ENCODE results near the gene MAPK8. TPM values are rescaled to one million over a fixed set of nuclear protein-coding genes. Genes with fewer than 3 reads are reported as not detected.
A peak's percentile ranks its signal among the peaks of the same experiment; 100 is the strongest.

The MAPK8 gene
- total RNA-seq, 1 donor from 2014 or later = 66.4 TPM

DNA sequence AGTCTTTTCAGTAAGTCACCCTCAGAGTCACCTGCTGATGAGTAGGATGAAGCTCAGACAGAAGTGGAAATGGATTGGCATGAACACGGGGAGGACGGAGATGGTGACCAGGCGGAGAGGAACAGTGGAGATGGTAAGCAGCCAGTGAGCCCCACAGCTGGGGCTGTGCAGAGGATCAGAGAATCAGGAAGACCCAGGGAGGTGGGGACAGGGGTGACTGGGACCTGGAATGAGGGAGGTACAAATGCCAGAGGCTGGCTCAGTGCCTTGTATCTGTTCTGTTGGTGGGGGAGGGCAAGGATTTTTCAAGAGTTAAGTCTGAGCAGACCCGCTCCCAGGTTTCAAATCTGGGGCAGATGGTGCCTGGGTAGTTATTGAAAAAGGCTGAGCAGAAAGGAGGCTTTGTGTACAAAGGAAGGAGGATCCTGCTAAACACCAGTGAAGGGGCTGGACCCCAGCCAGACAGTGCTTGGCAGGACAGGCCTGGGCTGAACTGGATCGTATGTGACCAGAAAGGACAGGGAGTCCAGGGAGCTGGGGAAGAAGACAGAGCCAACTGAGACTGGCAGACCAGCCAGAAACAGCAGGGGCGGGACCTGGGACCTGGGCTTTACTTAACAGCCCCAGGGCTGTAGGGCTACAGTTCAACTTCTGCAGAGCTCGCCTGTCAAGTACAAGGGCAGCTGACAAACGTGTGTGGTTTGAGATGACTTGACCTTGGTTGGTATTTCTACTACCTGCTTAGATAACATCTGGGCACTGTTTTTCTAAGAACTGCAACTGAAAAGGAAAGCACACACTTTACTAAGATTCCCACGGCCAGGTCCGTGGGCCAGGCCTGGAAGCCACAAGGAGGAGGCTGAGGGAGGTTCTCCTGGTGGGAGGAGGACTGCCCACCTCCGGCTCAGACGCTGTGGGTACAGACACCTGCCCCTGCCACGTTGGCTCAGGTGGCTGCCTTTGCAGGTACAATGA is 18.8 kb upstream of the MAPK8 start:
- peaks cover 8% of the 10 kb centered on the region for H3K27me3 Mint-ChIP-seq (ENCODE audit: low read depth)
- H3K36me3 Mint-ChIP-seq = no peaks in the 10 kb centered on the region
- H3K4me3 Mint-ChIP-seq = no peak overlapping the region
- DNase-seq (ENCODE audit: low spot score in 2 of 2, unreplicated experiment in 2 of 2) = no peak
- peak overlapping the region; percentile 20 for H3K27ac Mint-ChIP-seq
- peaks cover 23% of the 10 kb centered on the region for H3K4me1 Mint-ChIP-seq
- peaks cover 16% of the 10 kb centered on the region for H3K9me3 Mint-ChIP-seq
- TF ChIP-seq, protein P1, sequence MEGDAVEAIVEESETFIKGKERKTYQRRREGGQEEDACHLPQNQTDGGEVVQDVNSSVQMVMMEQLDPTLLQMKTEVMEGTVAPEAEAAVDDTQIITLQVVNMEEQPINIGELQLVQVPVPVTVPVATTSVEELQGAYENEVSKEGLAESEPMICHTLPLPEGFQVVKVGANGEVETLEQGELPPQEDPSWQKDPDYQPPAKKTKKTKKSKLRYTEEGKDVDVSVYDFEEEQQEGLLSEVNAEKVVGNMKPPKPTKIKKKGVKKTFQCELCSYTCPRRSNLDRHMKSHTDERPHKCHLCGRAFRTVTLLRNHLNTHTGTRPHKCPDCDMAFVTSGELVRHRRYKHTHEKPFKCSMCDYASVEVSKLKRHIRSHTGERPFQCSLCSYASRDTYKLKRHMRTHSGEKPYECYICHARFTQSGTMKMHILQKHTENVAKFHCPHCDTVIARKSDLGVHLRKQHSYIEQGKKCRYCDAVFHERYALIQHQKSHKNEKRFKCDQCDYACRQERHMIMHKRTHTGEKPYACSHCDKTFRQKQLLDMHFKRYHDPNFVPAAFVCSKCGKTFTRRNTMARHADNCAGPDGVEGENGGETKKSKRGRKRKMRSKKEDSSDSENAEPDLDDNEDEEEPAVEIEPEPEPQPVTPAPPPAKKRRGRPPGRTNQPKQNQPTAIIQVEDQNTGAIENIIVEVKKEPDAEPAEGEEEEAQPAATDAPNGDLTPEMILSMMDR (IDR thresholded peaks at IDR 0.05; ENCODE audit: unreplicated experiment) = no peak

DNA sequence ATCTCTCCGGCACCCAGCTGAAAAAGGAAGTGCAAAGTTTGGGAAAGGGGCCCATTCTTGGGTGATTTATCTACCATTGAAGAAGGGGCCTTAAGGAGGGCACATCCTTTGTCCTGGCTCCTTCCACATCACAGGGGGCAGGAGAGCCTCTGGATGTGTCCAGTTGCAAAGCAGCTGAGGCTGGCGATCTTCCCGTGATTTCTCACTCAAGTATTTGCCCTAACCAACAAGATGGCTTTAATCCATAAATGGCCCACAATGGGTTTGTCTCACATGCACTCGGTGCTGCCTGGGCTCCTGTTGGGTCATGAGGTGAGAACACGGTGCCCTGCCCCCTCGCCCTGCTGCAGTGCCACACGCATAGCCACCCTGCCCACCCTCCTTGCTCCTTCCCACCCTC is 17.8 kb upstream of the MAPK8 start:
- no peak overlapping the region for H3K27ac Mint-ChIP-seq
- no peaks in the 10 kb centered on the region for H3K36me3 Mint-ChIP-seq
- H3K4me1 Mint-ChIP-seq = peaks cover 23% of the 10 kb centered on the region
- peaks cover 8% of the 10 kb centered on the region for H3K27me3 Mint-ChIP-seq (ENCODE audit: low read depth)
- TF ChIP-seq, protein P1 (IDR thresholded peaks at IDR 0.05; ENCODE audit: unreplicated experiment) = no peak
- H3K9me3 Mint-ChIP-seq = peaks cover 10% of the 10 kb centered on the region
- H3K4me3 Mint-ChIP-seq = no peak overlapping the region
- DNase-seq (ENCODE audit: low spot score in 2 of 2, unreplicated experiment in 2 of 2) = no peak

DNA sequence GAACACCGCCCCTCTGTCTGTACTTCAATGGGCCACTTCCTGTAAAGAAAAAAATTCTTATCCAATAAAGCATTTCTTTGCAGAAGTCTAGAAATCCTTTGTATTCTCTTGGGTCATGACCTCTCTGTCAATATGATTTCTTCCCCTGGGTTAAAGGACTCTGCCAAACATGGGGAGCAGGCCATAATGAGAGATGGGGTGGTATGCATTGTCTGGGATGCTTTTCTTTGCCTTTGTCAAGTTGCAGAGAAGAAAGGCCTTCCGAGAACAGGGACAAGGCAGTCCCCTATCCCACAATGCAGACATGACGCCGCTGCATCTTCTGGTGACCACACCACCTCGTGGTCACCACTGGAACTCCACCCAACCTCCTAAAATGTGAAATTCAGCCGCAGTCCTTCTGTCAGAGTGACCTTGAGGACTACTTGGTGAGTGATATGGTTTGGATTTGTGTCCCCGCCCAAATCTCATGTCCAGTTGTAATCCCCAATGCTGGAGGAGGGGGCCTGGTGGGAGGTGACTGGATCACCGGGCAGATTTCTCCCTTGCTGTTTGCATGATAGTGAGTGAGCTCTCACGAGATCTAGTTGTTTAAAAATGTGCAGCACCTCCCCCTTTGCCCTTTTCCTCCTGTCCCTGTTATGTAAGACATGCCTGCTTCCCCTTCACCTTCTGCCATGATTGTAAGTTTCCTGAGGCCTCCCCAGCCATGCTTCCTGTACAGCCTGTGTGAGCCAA is 16.8 kb upstream of the MAPK8 start:
- Mint-ChIP-seq H3K27me3 (ENCODE audit: low read depth) (peaks cover 8% of the 10 kb centered on the region), H3K9me3 (peaks cover 4% of the 10 kb centered on the region), H3K4me1 (peaks cover 23% of the 10 kb centered on the region), H3K4me3 (no peak overlapping the region), H3K36me3 (no peaks in the 10 kb centered on the region), H3K27ac (no peak overlapping the region)
- peak in 1 of 2 experiments; percentile 72 for DNase-seq (ENCODE audit: low spot score in 2 of 2, unreplicated experiment in 2 of 2)
- TF ChIP-seq, protein P1 (IDR thresholded peaks at IDR 0.05; ENCODE audit: unreplicated experiment) = peak; percentile 86

DNA sequence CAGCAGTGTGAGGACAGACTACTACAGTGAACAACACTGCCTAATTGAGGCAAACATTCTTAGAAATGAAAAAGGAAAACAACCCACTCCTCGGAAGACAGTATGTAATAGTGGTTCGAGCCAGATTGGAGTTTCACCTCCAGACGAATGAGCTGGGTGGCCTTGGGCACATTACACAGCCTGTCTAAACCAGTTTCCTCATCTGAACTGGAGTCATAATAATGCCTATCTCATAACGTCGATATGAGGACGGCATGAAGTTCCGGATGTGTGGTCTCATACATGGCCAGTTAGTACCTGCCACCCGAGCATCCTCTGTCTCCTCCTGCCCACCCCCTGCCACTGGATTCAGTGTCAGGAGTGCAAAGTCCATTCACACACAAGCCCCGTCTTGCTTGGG is 16.2 kb upstream of the MAPK8 start:
- DNase-seq (ENCODE audit: low spot score in 2 of 2, unreplicated experiment in 2 of 2) = no peak
- TF ChIP-seq, protein P1 (IDR thresholded peaks at IDR 0.05; ENCODE audit: unreplicated experiment) = no peak
- peaks cover 21% of the 10 kb centered on the region for H3K4me1 Mint-ChIP-seq
- H3K4me3 Mint-ChIP-seq = no peak overlapping the region
- peaks cover 3% of the 10 kb centered on the region for H3K27me3 Mint-ChIP-seq (ENCODE audit: low read depth)
- no peak overlapping the region for H3K27ac Mint-ChIP-seq
- no peaks in the 10 kb centered on the region for H3K36me3 Mint-ChIP-seq
- no peaks in the 10 kb centered on the region for H3K9me3 Mint-ChIP-seq

DNA sequence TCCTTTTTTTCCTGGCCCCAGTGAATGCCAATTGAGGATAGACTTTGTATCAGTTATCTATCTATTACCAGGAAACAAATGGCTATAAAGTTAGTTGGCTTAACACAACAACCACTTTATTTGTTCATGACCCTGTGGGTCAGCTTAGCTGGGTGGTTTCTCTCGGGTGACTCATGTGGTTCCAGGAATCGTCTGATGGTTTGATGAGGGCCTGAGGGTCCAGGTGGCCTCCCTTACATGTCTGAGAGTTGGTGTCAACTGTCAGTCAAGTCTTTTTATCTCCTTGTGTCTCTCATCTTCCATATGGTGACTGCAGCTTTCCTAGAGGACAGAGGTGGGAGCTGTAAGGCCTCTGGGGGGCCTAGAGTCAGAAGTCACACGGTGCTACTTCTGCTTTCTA is 15.3 kb upstream of the MAPK8 start:
- Mint-ChIP-seq H3K4me3 (no peak overlapping the region), H3K36me3 (no peaks in the 10 kb centered on the region), H3K27ac (no peak overlapping the region), H3K4me1 (peaks cover 21% of the 10 kb centered on the region), H3K27me3 (ENCODE audit: low read depth) (no peaks in the 10 kb centered on the region), H3K9me3 (no peaks in the 10 kb centered on the region)
- no peak for DNase-seq (ENCODE audit: low spot score in 2 of 2, unreplicated experiment in 2 of 2)
- TF ChIP-seq, protein P1 (IDR thresholded peaks at IDR 0.05; ENCODE audit: unreplicated experiment) = no peak
